NB4 (cell line): ENCODE data around the gene SFSWAP.

ENCODE experiments used
- CTCF ChIP-seq: IDR thresholded peaks from one replicate; pipeline ENCODE4 v1.5.1; 2012; ENCODE audit warnings: low read depth, low read length
- POLR2A ChIP-seq: IDR thresholded peaks from 2 replicates; pipeline ENCODE4 v1.6.1; 2011; ENCODE audit warnings: mild to moderate bottlenecking; ENCODE audit not compliant: insufficient read length; ENCODE audit errors: extremely low read depth

- TF ChIP-seq CTCF = no peak
- TF ChIP-seq POLR2A = no peak
These were observed 89.1 kb downstream of the SFSWAP start for GRCh38 chr12:131799828-131800593.
